ENCODE results near the gene ARL14EPL. TPM values are rescaled to one million over a fixed set of nuclear protein-coding genes. Genes with fewer than 3 reads are reported as not detected.

Gene ARL14EPL
- polyA plus RNA-seq, 1 donor: not detected

- peaks cover 2% of the 10 kb centered on the region for H3K27me3 ChIP-seq (ENCODE audit: control insufficient read depth, insufficient read depth, low read length)
- no peak overlapping the region for H3K4me3 ChIP-seq (ENCODE audit: low read length)
- no peaks in the 10 kb centered on the region for H3K9me3 ChIP-seq (ENCODE audit: control insufficient read depth, low read depth, low read length)
- H3K27ac ChIP-seq (ENCODE audit: low read length): no peak overlapping the region
- no peaks in the 10 kb centered on the region for H3K4me1 ChIP-seq (ENCODE audit: control insufficient read depth, insufficient read depth, low read length)
- H3K36me3 ChIP-seq (ENCODE audit: control insufficient read depth, insufficient read depth, low read length): no peaks in the 10 kb centered on the region
- no peak for DNase-seq
- no CpG with 5 or more reads among the region's 6 CpGs for WGBS (ENCODE audit: insufficient coverage, low lambda C conversion rate)
Measured at GRCh38 chr5:116013207-116013785, 19.0 kb upstream of the ARL14EPL start.

- Histone ChIP-seq H3K27me3 (ENCODE audit: control insufficient read depth, insufficient read depth, low read length) (peaks cover 2% of the 10 kb centered on the region), H3K9me3 (ENCODE audit: control insufficient read depth, low read depth, low read length) (no peaks in the 10 kb centered on the region), H3K4me1 (ENCODE audit: control insufficient read depth, insufficient read depth, low read length) (no peaks in the 10 kb centered on the region), H3K4me3 (ENCODE audit: low read length) (no peak overlapping the region), H3K36me3 (ENCODE audit: control insufficient read depth, insufficient read depth, low read length) (no peaks in the 10 kb centered on the region), H3K27ac (ENCODE audit: low read length) (no peak overlapping the region)
- no peak for DNase-seq
Measured at GRCh38 chr5:116013936-116014335, 18.3 kb upstream of the ARL14EPL start.

- Histone ChIP-seq H3K4me1 (ENCODE audit: control insufficient read depth, insufficient read depth, low read length) (no peaks in the 10 kb centered on the region), H3K27ac (ENCODE audit: low read length) (no peak overlapping the region), H3K4me3 (ENCODE audit: low read length) (no peak overlapping the region), H3K9me3 (ENCODE audit: control insufficient read depth, low read depth, low read length) (no peaks in the 10 kb centered on the region), H3K27me3 (ENCODE audit: control insufficient read depth, insufficient read depth, low read length) (no peaks in the 10 kb centered on the region), H3K36me3 (ENCODE audit: control insufficient read depth, insufficient read depth, low read length) (no peaks in the 10 kb centered on the region)
- no peak for DNase-seq
Measured at GRCh38 chr5:116023619-116024018, 8.7 kb upstream of the ARL14EPL start.

- H3K9me3 ChIP-seq (ENCODE audit: control insufficient read depth, low read depth, low read length): no peaks in the 10 kb centered on the region
- WGBS (ENCODE audit: insufficient coverage, low lambda C conversion rate): 100% methylated on average over 1 of the region's 1 CpG
Measured at GRCh38 chr5:116025866-116026265, 6.4 kb upstream of the ARL14EPL start.

GRCh38 chr5:116032991-116033390 lies 719 bp downstream of the ARL14EPL start:
- H3K4me3 ChIP-seq (ENCODE audit: low read length): no peak overlapping the region
- no peaks in the 10 kb centered on the region for H3K9me3 ChIP-seq (ENCODE audit: control insufficient read depth, low read depth, low read length)
- no peaks in the 10 kb centered on the region for H3K36me3 ChIP-seq (ENCODE audit: control insufficient read depth, insufficient read depth, low read length)
- DNase-seq: no peak
- H3K4me1 ChIP-seq (ENCODE audit: control insufficient read depth, insufficient read depth, low read length): no peaks in the 10 kb centered on the region
- 100% methylated on average over 2 of the region's 3 CpGs for WGBS (ENCODE audit: insufficient coverage, low lambda C conversion rate)
- peaks cover 10% of the 10 kb centered on the region for H3K27me3 ChIP-seq (ENCODE audit: control insufficient read depth, insufficient read depth, low read length)
- no peak overlapping the region for H3K27ac ChIP-seq (ENCODE audit: low read length)

More at GRCh38 chr5:116025866-116026265, 6.4 kb upstream of the ARL14EPL start:
- no peaks in the 10 kb centered on the region for H3K36me3 ChIP-seq (ENCODE audit: control insufficient read depth, insufficient read depth, low read length)
- H3K4me1 ChIP-seq (ENCODE audit: control insufficient read depth, insufficient read depth, low read length): no peaks in the 10 kb centered on the region
- no peak for DNase-seq
- peaks cover 2% of the 10 kb centered on the region for H3K27me3 ChIP-seq (ENCODE audit: control insufficient read depth, insufficient read depth, low read length)
- no peak overlapping the region for H3K4me3 ChIP-seq (ENCODE audit: low read length)
- H3K27ac ChIP-seq (ENCODE audit: low read length): no peak overlapping the region

- Histone ChIP-seq H3K27ac (ENCODE audit: low read length) (no peak overlapping the region), H3K36me3 (ENCODE audit: control insufficient read depth, insufficient read depth, low read length) (no peaks in the 10 kb centered on the region), H3K4me1 (ENCODE audit: control insufficient read depth, insufficient read depth, low read length) (no peaks in the 10 kb centered on the region), H3K27me3 (ENCODE audit: control insufficient read depth, insufficient read depth, low read length) (peaks cover 10% of the 10 kb centered on the region), H3K4me3 (ENCODE audit: low read length) (no peak overlapping the region), H3K9me3 (ENCODE audit: control insufficient read depth, low read depth, low read length) (no peaks in the 10 kb centered on the region)
- WGBS (ENCODE audit: insufficient coverage, low lambda C conversion rate): 83% methylated on average over 2 of the region's 5 CpGs
- DNase-seq: no peak
Measured at GRCh38 chr5:116035123-116035522, 2.9 kb downstream of the ARL14EPL start.

GRCh38 chr5:116037236-116037822 lies 5.1 kb downstream of the ARL14EPL start:
- no peak overlapping the region for H3K27ac ChIP-seq (ENCODE audit: low read length)
- H3K27me3 ChIP-seq (ENCODE audit: control insufficient read depth, insufficient read depth, low read length): peaks cover 13% of the 10 kb centered on the region
- WGBS (ENCODE audit: insufficient coverage, low lambda C conversion rate): 100% methylated on average over 2 of the region's 3 CpGs
- no peak for DNase-seq
- no peaks in the 10 kb centered on the region for H3K9me3 ChIP-seq (ENCODE audit: control insufficient read depth, low read depth, low read length)
- no peaks in the 10 kb centered on the region for H3K4me1 ChIP-seq (ENCODE audit: control insufficient read depth, insufficient read depth, low read length)
- H3K36me3 ChIP-seq (ENCODE audit: control insufficient read depth, insufficient read depth, low read length): no peaks in the 10 kb centered on the region
- no peak overlapping the region for H3K4me3 ChIP-seq (ENCODE audit: low read length)

- no peak overlapping the region for H3K4me3 ChIP-seq (ENCODE audit: low read length)
- H3K27ac ChIP-seq (ENCODE audit: low read length): no peak overlapping the region
- no peaks in the 10 kb centered on the region for H3K9me3 ChIP-seq (ENCODE audit: control insufficient read depth, low read depth, low read length)
- no CpG with 5 or more reads among the region's 3 CpGs for WGBS (ENCODE audit: insufficient coverage, low lambda C conversion rate)
- H3K27me3 ChIP-seq (ENCODE audit: control insufficient read depth, insufficient read depth, low read length): peaks cover 13% of the 10 kb centered on the region
- H3K36me3 ChIP-seq (ENCODE audit: control insufficient read depth, insufficient read depth, low read length): no peaks in the 10 kb centered on the region
- no peaks in the 10 kb centered on the region for H3K4me1 ChIP-seq (ENCODE audit: control insufficient read depth, insufficient read depth, low read length)
- DNase-seq: no peak
Measured at GRCh38 chr5:116038817-116039216, 6.5 kb downstream of the ARL14EPL start.

GRCh38 chr5:116042375-116042774 lies 10.1 kb downstream of the ARL14EPL start:
- no peaks in the 10 kb centered on the region for H3K36me3 ChIP-seq (ENCODE audit: control insufficient read depth, insufficient read depth, low read length)

GRCh38 chr5:116044073-116044472 lies 11.8 kb downstream of the ARL14EPL start:
- H3K27ac ChIP-seq (ENCODE audit: low read length): no peak overlapping the region
- H3K36me3 ChIP-seq (ENCODE audit: control insufficient read depth, insufficient read depth, low read length): no peaks in the 10 kb centered on the region
- DNase-seq: no peak
- 83% methylated on average over 1 of the region's 3 CpGs for WGBS (ENCODE audit: insufficient coverage, low lambda C conversion rate)
- no peak overlapping the region for H3K4me3 ChIP-seq (ENCODE audit: low read length)
- H3K27me3 ChIP-seq (ENCODE audit: control insufficient read depth, insufficient read depth, low read length): peaks cover 5% of the 10 kb centered on the region
- H3K9me3 ChIP-seq (ENCODE audit: control insufficient read depth, low read depth, low read length): no peaks in the 10 kb centered on the region
- H3K4me1 ChIP-seq (ENCODE audit: control insufficient read depth, insufficient read depth, low read length): no peaks in the 10 kb centered on the region

More at GRCh38 chr5:116042375-116042774, 10.1 kb downstream of the ARL14EPL start:
- Histone ChIP-seq H3K4me3 (ENCODE audit: low read length) (no peak overlapping the region), H3K4me1 (ENCODE audit: control insufficient read depth, insufficient read depth, low read length) (no peaks in the 10 kb centered on the region), H3K27ac (ENCODE audit: low read length) (no peak overlapping the region), H3K27me3 (ENCODE audit: control insufficient read depth, insufficient read depth, low read length) (peaks cover 5% of the 10 kb centered on the region), H3K9me3 (ENCODE audit: control insufficient read depth, low read depth, low read length) (no peaks in the 10 kb centered on the region)
- DNase-seq: no peak

- no peaks in the 10 kb centered on the region for H3K36me3 ChIP-seq (ENCODE audit: control insufficient read depth, insufficient read depth, low read length)
- no peak for DNase-seq
- peaks cover 5% of the 10 kb centered on the region for H3K27me3 ChIP-seq (ENCODE audit: control insufficient read depth, insufficient read depth, low read length)
- no peak overlapping the region for H3K27ac ChIP-seq (ENCODE audit: low read length)
- H3K4me1 ChIP-seq (ENCODE audit: control insufficient read depth, insufficient read depth, low read length): no peaks in the 10 kb centered on the region
- H3K9me3 ChIP-seq (ENCODE audit: control insufficient read depth, low read depth, low read length): no peaks in the 10 kb centered on the region
- no CpG with 5 or more reads among the region's 2 CpGs for WGBS (ENCODE audit: insufficient coverage, low lambda C conversion rate)
- H3K4me3 ChIP-seq (ENCODE audit: low read length): no peak overlapping the region
Measured at GRCh38 chr5:116045821-116046220, 13.5 kb downstream of the ARL14EPL start.

All from large intestine (tissue), 3 donors.